H1 (cell line): ENCODE results near the gene SNX32.
"Not testable (repeated sequence)": the region's sequence is repeated elsewhere in the genome, so short reads cannot be mapped to it uniquely, and the experiment has no call there.

Source experiments
- BACH1 ChIP-seq: IDR thresholded peaks from 2 replicates; pipeline ENCODE4 v1.6.1; 2012; ENCODE audit warnings: low read length, improper control_type of control experiment
- CBX5 ChIP-seq: fragments of 300-800, 300-1000 bp; sonication (generic); IDR thresholded peaks from 2 replicates; pipeline ENCODE4 v1.7.1; 2016; ENCODE audit warnings: antibody characterized with exemption, low read length, low read depth
- CEBPB ChIP-seq: IDR thresholded peaks from 2 replicates; pipeline ENCODE4 v1.6.1; 2012; ENCODE audit warnings: low read depth, low read length
- CHD2 ChIP-seq: IDR thresholded peaks from 2 replicates; pipeline ENCODE4 v1.6.1; 2012; ENCODE audit warnings: low read length, improper control_type of control experiment
- EZH2 ChIP-seq: fragments of 200-600 bp; sonication (generic); IDR thresholded peaks from 2 replicates; pipeline ENCODE4 v1.7.1; 2012; ENCODE audit warnings: low read depth, mild to moderate bottlenecking, moderate library complexity, low read length, inconsistent platforms; ENCODE audit not compliant: severe bottlenecking
- GABPA ChIP-seq: IDR thresholded peaks from 2 replicates; pipeline ENCODE4 v1.6.1; 2011; ENCODE audit warnings: mild to moderate bottlenecking, low read length, moderate library complexity, borderline replicate concordance; ENCODE audit not compliant: insufficient read depth
- POLR2A ChIP-seq, 2 experiments: IDR thresholded peaks; 1 replicate in 1 of 2; 2 replicates in 1 of 2; pipeline ENCODE4 v1.6.1; 2011; ENCODE audit warnings: low read depth in 2 of 2, low read length in 2 of 2, mild to moderate bottlenecking in 2 of 2; ENCODE audit errors: control extremely low read depth in 1 of 2
- RAD21 ChIP-seq, 2 experiments: IDR thresholded peaks in 1 of 2; conservative IDR thresholded peaks in 1 of 2; 2 replicates each; pipeline ENCODE4 v1.6.1; 2011; ENCODE audit warnings: low read depth in 2 of 2, low read length in 2 of 2, improper control_type of control experiment in 1 of 2, inconsistent platforms in 1 of 2, mild to moderate bottlenecking in 1 of 2, moderate library complexity in 1 of 2
- SIN3A ChIP-seq, 2 experiments: IDR thresholded peaks in 1 of 2; conservative IDR thresholded peaks in 1 of 2; 2 replicates each; pipeline ENCODE4 v1.6.1; 2011 to 2012; ENCODE audit warnings: low read length in 2 of 2, improper control_type of control experiment in 1 of 2, low read depth in 1 of 2, mild to moderate bottlenecking in 1 of 2
- SUZ12 ChIP-seq: fragments of 200-600 bp; sonication (generic); IDR thresholded peaks from 2 replicates; pipeline ENCODE4 v1.6.1; 2012; ENCODE audit warnings: mild to moderate bottlenecking, inconsistent platforms, low read length, moderate library complexity, mixed read lengths
- TEAD4 ChIP-seq: IDR thresholded peaks from 2 replicates; pipeline ENCODE4 v1.6.1; 2012; ENCODE audit warnings: low read depth, low read length, inconsistent platforms, mixed read lengths
- ZNF274 ChIP-seq: IDR thresholded peaks from 2 replicates; pipeline ENCODE4 v1.7.0; 2012; ENCODE audit warnings: low read length, borderline replicate concordance; ENCODE audit errors: extremely low read depth
- TF ChIP-seq, protein P1 (sequence below), 3 experiments: IDR thresholded peaks; 1 replicate in 2 of 3; 2 replicates in 1 of 3; pipeline versions ENCODE4 v1.5.1 to v1.6.1; 2011; ENCODE audit warnings: low read length in 3 of 3, mild to moderate bottlenecking in 3 of 3, inconsistent platforms in 2 of 3, low read depth in 1 of 3, moderate library complexity in 1 of 3; ENCODE audit not compliant: insufficient read depth in 1 of 3; ENCODE audit errors: control extremely low read depth in 1 of 3
- TF ChIP-seq, protein P2 (sequence below): IDR thresholded peaks from 2 replicates; pipeline ENCODE4 v1.6.1; 2012; ENCODE audit warnings: low read length, inconsistent platforms

DNA sequence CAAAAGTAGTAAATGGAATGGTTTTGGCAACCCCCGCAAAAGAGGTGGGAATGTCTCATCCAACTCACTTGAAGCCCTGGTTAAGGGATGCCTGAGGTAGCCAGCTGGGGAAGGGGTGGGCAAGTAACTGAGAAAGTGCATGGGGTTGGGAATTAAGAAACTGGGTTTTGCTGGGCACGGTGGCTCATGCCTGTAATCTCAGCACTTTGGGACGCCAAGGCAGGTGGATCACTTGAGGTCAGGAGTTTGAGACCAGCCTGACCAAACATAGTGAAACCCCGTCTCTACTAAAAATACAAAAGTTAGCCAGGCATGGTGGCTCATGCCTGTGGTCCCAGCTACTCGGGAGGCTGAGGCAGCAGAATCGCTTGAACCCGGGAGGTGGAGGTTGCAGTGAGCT, 14.9 kb downstream of the SNX32 start:
- TF ChIP-seq POLR2A (IDR thresholded peaks at IDR 0.05; ENCODE audit: control extremely low read depth in 1 of 2, low read depth in 2 of 2, low read length in 2 of 2); RAD21 (IDR thresholded peaks at IDR 0.05 in 1 of 2, conservative IDR thresholded peaks at IDR 0.05 in 1 of 2; ENCODE audit: low read depth in 2 of 2, low read length in 2 of 2); EZH2; TEAD4; ZNF274; SUZ12; SIN3A (conservative IDR thresholded peaks at IDR 0.05 in 1 of 2, IDR thresholded peaks at IDR 0.05 in 1 of 2; ENCODE audit: low read depth in 1 of 2, low read length in 2 of 2); CEBPB; CBX5; BACH1; GABPA; CHD2: not testable (repeated sequence)
- TF ChIP-seq, protein P1, sequence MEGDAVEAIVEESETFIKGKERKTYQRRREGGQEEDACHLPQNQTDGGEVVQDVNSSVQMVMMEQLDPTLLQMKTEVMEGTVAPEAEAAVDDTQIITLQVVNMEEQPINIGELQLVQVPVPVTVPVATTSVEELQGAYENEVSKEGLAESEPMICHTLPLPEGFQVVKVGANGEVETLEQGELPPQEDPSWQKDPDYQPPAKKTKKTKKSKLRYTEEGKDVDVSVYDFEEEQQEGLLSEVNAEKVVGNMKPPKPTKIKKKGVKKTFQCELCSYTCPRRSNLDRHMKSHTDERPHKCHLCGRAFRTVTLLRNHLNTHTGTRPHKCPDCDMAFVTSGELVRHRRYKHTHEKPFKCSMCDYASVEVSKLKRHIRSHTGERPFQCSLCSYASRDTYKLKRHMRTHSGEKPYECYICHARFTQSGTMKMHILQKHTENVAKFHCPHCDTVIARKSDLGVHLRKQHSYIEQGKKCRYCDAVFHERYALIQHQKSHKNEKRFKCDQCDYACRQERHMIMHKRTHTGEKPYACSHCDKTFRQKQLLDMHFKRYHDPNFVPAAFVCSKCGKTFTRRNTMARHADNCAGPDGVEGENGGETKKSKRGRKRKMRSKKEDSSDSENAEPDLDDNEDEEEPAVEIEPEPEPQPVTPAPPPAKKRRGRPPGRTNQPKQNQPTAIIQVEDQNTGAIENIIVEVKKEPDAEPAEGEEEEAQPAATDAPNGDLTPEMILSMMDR (IDR thresholded peaks at IDR 0.05; ENCODE audit: control extremely low read depth in 1 of 3, insufficient read depth in 1 of 3, low read depth in 1 of 3, low read length in 3 of 3) = not testable (repeated sequence)
- TF ChIP-seq, protein P2, sequence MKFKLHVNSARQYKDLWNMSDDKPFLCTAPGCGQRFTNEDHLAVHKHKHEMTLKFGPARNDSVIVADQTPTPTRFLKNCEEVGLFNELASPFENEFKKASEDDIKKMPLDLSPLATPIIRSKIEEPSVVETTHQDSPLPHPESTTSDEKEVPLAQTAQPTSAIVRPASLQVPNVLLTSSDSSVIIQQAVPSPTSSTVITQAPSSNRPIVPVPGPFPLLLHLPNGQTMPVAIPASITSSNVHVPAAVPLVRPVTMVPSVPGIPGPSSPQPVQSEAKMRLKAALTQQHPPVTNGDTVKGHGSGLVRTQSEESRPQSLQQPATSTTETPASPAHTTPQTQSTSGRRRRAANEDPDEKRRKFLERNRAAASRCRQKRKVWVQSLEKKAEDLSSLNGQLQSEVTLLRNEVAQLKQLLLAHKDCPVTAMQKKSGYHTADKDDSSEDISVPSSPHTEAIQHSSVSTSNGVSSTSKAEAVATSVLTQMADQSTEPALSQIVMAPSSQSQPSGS = not testable (repeated sequence)
